Esophagus squamous epithelium (tissue), 5 donors: ENCODE results near the gene LGR4. TPM values are rescaled to one million over a fixed set of nuclear protein-coding genes. Genes with fewer than 3 reads are reported as not detected.

Experiments
- DNase-seq: peaks from one replicate; lab custom pipeline; 2025; lab: John Stamatoyannopoulos, UW
- H3K27ac ChIP-seq, 4 donors: fragments of 200-600 bp; sonication (generic); one replicate each; pipeline ENCODE4 v1.5.1; 2016 to 2019; ENCODE audit warnings: mild to moderate bottlenecking in 1 of 4
- H3K27me3 ChIP-seq, 4 donors: fragments of 200-600 bp; sonication (generic); 1 replicate in 3 of 4; 2 replicates in 1 of 4; pipeline versions ENCODE4 v1.5.1 to v1.6.0; 2017 to 2021; ENCODE audit warnings: antibody characterized with exemption in 1 of 4
- H3K36me3 ChIP-seq, 3 donors: fragments of 200-600 bp; sonication (generic); one replicate each; pipeline ENCODE4 v1.5.1; 2016 to 2019
- H3K4me1 ChIP-seq, 3 donors: fragments of 200-600 bp; sonication (generic); one replicate each; pipeline ENCODE4 v1.5.1; 2017 to 2019
- H3K4me3 ChIP-seq, 4 donors: fragments of 200-600 bp; sonication (generic); 1 replicate in 3 of 4; 2 replicates in 1 of 4; pipeline ENCODE4 v1.5.1; 2016 to 2019; ENCODE audit warnings: mild to moderate bottlenecking in 2 of 4, moderate library complexity in 1 of 4
- H3K9me3 ChIP-seq, 3 donors: fragments of 200-600 bp; sonication (generic); one replicate each; pipeline ENCODE4 v1.5.1; 2016 to 2019
- POLR2A ChIP-seq, 4 donors: fragments of 450-650 bp; IDR thresholded peaks; one replicate each; pipeline ENCODE4 v1.6.1; 2017; ENCODE audit warnings: antibody characterized with exemption in 4 of 4, mild to moderate bottlenecking in 4 of 4, moderate library complexity in 3 of 4
- WGBS, 2 donors: methylation state at CpG; one replicate each; pipeline ENCODE4 v1.1.5; 2018; 5-methylcytosine and 5-hydroxymethylcytosine counted together
- intact Hi-C: fragments of 100-400 bp; cut with DNase I; formaldehyde crosslinking; loops from one replicate; pipeline ENCODE4 v1.15.0; 2022
- small RNA-seq, 4 donors: library from RNA; depleted of rRNA; stranded (forward); fragments of <200 nt; gene quantifications; one replicate each; pipeline ENCODE3, GENCODE V24; 2016
- total RNA-seq, 4 donors: library from RNA; depleted of rRNA; stranded (reverse); fragments of >200 nt; gene quantifications; one replicate each; pipeline ENCODE4 v1.1.0, GENCODE V29; 2016
- TF ChIP-seq, protein P1 (sequence below), 6 experiments: fragments of 450-650 bp in 4 of 6; fragments of 200-600 bp in 2 of 6; sonication (generic) in 2 of 6; IDR thresholded peaks; one replicate each; pipeline ENCODE4 v1.5.1; 2016 to 2019; ENCODE audit warnings: antibody characterized with exemption in 6 of 6, mild to moderate bottlenecking in 4 of 6, moderate library complexity in 4 of 6
- donor health status: DM: yes; HTN: yes; CAD: no.

Gene LGR4
- total RNA-seq, 4 donors from 2014 or later = 22.3 to 45.6 (median 35.1) TPM

DNA sequence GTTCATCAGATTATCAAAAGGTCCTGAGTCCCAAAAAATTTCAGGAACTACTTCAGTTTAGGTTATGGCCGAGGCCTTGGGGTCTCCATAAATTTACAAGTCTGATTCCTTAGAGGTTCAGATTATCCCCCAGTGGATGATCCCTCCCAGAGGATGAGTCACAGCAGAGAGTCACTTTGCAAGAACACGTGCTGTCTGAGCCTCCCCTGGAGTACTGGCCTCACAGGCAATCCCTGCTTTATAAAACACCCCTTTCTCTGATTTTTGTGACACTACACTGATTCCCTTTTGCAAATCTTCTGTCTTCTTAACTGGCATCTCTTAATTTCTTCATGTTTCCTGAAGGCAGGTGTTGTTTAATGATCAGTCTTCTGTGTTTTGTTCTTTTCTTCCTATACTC lies 154.8 kb downstream of the LGR4 start:
- WGBS, 2 donors = 56 to 75% methylated on average over 2 of the region's 2 CpGs
- DNase-seq = no peak
- TF ChIP-seq POLR2A (IDR thresholded peaks at IDR 0.05) = no peak
- TF ChIP-seq, protein P1, sequence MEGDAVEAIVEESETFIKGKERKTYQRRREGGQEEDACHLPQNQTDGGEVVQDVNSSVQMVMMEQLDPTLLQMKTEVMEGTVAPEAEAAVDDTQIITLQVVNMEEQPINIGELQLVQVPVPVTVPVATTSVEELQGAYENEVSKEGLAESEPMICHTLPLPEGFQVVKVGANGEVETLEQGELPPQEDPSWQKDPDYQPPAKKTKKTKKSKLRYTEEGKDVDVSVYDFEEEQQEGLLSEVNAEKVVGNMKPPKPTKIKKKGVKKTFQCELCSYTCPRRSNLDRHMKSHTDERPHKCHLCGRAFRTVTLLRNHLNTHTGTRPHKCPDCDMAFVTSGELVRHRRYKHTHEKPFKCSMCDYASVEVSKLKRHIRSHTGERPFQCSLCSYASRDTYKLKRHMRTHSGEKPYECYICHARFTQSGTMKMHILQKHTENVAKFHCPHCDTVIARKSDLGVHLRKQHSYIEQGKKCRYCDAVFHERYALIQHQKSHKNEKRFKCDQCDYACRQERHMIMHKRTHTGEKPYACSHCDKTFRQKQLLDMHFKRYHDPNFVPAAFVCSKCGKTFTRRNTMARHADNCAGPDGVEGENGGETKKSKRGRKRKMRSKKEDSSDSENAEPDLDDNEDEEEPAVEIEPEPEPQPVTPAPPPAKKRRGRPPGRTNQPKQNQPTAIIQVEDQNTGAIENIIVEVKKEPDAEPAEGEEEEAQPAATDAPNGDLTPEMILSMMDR (IDR thresholded peaks at IDR 0.05) = no peak

More for the DNA sequence above, 154.8 kb downstream of the LGR4 start:
- Histone ChIP-seq H3K27ac (no peak overlapping the region), H3K4me3 (no peak overlapping the region), H3K27me3 (no peaks in the 10 kb centered on the region), H3K4me1 (peaks cover 0 to 8% (median 0%) of the 10 kb centered on the region in 3 donors), H3K36me3 (no peaks in the 10 kb centered on the region), H3K9me3 (no peaks in the 10 kb centered on the region)
- intact Hi-C loops = no loop called here

Small RNA genes within 50 kb of the gene (small RNA-seq; reads per million reads assigned to genes)
- gene AC100771.1 (0 reads per million in 4 donors), gene MIR8087 (0 reads per million in 4 donors), gene RNA5SP339 (0 reads per million in 4 donors)

Other genes starting within 250 kb of the LGR4 start
- gene CCDC34, start 109.6 kb downstream of the LGR4 start, total RNA-seq = 10 to 100 TPM in 1 of 4 donors, 1 to 10 TPM in 3; 1.3 to 10.4 (median 5.2) TPM
- gene LIN7C, start 34.0 kb upstream of the LGR4 start, total RNA-seq = 10 to 100 TPM; 30.4 to 50.3 (median 47.3) TPM
- 1 to 10 TPM in 1 of 4 donors, under 1 TPM in 3; 0.15 to 1.1 (median 0.84) TPM for gene BDNF, start 227.7 kb upstream of the LGR4 start, total RNA-seq